T-helper 9 cell (primary cell): ENCODE results near the gene FAM53B.

Experiments used
- DNase-seq: peaks from one replicate; pipeline ENCODE4 v3.0.0-alpha.2; 2020

The FAM53B gene

DNA sequence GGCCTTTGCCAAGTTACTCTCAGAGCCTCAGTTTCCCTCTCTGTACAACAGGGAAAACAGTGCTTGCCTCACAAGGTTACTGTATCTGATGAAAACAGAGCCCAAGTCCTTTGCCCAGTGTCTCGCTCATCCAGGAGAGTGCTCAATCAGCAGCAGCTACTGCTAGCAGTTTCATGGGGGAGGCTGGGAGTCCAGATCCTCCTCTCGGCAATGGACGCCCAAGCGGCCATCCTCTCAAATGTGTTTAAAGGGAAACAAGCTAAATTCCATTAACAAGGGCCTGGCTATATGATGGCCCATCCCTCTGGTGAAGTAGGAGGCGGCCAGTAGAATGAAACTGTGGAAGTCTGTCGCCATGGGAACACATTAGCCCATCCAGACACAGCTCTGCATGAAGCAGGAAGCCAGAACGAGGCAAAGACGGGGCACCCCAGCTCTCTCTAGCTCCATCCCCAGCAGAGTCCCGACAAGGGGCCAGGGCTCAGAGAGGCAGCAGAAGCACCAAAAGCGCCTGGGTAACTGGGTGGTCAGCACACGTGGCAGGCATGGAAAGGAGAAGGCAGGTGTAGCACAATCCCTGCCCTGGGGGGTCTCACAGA lies 35.2 kb downstream of the FAM53B start:
- no peak for DNase-seq

DNA sequence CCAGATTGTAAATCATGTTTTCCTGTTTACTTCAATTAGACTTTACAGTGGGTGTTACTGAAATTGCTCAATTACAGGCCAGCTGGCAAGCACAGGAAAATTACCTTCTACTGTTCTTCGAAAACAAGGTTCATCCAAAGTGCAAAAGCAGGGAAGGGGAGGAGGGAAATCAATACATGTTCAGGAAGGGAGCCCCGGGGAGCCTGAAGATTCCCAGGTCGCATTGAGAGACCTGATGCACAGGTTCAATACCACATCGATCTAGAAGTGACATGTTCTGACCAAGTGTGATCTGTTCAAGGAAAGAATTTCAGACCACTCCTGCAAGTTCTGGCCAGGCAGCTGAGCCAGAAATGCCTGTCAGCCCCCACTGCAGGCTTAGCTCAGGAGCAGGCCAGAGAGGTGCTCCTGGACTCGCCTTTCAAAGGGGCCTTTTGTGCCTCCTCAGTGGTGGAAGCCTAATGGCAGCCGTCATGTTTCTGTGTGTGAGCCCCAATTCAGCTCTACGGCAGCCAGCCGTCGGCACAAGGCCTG lies 35.9 kb downstream of the FAM53B start:
- no peak for DNase-seq

DNA sequence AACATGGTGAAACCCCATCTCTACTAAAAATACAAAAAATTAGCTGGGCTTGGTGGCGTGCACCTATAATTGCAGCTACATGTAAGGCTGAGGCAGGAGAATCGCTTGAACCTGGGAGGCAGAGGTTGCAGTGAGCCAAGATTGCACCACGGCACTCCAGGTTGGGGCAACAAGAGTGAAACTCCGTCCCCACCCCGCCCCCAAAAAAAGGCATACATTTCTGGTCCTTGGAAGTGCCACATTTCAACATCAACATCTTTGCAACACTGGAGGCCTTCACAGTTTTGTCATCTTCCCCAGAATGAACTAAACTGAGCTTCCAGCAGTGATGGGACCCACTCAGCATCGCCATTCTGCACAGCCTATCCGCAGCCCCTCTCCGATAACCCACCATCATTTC lies 36.6 kb downstream of the FAM53B start:
- no peak for DNase-seq

DNA sequence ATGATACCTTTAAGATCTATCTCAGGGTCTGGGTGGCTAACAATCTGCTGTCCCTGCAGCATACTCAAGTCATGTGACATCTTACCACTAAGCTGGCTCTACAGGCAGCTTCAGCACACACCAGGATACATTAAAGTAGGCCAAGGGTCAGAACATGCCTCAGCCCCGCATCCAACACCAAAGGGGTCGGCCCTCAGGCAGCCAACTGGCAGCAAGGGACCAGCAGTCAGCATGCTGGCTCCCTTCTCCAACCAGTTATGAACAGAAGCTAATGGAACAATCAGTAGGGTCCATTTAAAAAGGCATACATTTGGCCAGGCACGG lies 37.1 kb downstream of the FAM53B start:
- no peak for DNase-seq

DNA sequence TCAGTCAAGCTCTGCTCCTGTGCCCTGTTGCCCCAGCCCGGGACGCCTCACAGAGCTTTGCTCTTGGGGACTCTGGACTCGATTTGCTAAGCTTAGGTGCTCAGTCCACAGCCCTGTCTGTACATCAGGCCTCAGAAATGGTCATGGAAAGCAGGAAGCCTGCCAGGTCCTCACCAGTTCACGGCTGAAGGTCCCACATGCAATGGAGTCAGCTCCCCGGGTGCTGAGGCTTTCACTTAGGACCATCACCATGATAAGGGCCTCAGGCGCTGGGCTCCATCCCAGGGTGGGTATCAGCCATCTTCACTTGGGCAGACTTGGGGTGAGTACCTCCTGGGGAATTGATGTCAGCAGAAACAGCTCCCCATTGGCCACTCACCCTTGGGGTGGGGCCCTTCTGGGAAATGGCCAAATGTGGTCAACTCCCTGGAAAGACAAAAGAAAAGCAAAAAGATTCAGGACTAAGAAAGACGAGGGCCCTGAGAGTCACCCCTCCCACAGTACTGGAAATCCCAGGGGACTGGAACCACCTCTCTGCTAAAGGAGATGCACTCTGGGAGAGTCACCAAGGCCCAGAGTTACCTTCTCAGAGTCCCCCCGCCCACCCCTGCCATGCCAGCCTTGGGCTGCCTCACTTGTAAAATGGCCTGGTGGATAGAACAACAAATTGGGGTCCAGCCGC lies 37.6 kb downstream of the FAM53B start:
- DNase-seq: no peak

DNA sequence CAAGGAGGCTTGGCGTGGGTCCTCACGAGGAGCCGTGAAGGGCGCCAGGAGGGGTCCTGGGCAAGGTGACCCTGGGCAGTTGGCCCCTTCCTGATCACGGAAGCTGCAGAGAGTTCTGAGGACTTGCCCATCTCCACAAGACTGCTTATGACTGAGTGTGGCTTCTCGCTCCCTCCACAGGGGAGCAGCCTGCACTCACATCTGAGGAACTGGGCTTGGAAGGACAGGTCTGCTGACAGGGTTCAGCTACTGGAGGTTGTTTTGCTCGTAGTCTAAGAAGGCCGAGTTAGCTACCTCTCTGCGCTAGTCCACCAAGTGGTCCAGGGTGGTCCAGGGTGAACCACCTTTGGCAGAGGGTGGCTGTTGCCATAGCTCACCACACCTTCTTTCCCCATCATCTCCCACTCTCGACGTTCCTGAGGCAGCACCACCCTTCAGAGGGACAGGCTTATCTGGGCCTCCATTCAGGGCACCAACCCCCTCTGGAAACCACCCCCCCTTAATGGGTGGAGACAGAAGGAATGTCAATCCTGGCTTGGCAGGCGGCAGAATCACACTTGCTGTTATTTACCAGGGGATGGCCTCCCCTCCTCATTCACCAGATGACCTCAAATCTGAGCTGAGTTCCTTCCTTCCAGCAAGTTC lies 38.2 kb downstream of the FAM53B start:
- no peak for DNase-seq

DNA sequence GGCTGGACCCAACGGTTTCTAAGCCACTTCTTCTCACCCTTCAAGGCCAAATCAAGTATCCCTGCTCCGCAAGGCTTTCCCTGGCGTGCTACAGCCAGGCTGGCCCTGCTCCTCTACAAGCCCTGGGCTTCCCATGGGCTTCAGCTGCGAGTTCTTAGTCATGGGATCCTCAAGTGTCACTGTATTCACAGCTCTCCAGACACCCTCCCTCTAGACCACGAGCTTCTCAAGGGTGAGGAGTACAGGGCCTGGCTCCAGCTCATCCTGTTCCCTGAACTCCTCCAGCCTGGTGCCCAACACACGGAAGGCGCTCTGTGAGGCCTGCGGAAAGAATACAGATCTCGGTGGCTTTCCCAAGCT lies 38.8 kb downstream of the FAM53B start:
- no peak for DNase-seq

DNA sequence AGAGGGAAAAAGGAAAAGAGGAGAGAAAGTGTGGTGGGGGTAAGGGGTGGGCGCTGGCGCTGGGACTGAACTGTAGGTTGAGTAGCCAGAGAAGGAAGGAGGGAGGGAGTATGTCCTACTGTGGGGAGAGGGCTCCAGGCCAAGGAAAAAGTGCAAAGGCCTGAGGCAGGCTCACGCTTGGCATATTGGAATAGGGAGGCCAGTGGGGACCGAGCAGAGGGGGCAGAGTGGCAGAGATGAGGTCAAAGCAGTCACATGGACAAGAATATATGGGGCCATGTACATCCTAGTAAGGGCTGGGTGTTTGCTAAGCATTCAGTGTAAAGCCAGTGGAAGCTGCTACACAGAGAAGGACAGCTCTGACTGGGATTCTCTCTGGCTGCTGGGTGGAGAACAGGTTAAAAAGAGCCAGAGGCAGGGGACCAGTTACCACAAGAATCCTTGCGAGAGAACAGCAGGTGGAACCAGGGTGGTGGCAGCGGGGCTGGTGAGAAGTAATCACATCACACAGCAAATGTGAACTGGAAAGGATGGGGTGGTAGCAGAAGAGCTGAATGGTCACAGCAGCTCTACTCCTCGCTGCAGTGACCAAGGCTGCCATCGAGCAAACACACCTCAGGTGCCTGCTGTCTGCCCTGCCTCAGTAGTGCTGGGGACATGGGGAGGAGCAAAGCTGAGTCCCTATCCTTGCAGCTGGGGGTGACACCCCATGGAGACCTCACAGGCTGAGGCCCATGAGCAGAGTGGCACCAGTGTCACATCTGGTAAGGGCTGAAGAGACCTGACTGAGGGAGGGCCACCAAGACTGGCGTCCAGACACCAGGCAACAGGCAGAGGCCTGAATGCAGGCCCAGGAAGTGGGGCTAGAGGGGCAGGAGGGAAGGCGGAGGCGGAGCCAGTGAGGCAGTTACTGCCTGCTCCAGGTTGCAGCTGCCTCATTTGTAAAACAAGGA lies 39.5 kb downstream of the FAM53B start:
- no peak for DNase-seq

DNA sequence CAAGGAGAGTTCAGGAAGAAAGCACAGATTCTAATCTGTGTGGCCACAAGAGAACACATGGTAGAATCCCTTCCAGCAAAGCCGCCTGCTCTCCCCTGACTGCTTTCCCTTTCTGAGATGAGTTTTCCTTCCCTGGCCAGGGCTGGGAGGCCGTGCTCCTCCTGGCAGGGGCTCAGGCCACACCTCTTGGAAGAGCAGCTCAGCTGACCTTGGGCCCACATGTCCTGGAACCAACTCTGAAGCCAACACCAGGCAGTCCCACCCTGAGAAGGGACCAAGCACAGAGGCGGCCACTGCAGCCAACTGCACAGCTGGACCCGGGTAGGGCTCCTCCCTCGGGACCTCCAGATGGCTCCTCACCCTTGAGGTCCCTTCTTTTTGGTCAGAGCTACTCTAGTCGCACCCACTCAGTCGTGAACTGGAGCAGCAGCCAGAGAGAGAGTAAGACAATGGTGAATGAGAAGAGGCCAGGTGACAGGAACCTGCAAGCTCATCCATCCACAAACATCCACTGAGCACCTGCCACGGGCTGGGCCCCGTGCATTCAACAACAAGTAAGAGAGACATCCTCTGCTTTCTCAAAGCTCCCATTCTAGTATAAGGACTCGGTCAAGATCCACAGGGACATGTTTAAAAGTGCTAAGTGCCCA lies 40.3 kb downstream of the FAM53B start:
- no peak for DNase-seq

DNA sequence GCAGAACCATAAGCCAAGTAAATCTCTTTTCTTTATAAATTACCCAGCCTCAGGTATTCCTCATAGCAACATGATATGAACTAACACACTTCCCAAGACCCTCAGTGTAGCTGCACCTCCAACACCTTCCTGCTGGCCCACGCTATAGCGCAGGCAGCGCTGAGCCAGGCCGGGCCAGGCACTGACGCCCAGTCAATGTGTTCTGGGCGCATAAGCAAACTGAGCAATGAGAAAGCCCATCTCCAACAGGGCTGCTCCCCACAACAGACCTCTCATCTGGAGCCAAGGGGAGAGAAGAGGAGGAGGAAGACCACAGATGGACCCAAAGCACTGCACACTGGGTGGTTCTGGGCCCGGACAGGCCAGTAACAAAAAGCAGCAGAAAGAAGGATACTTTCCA lies 40.8 kb downstream of the FAM53B start:
- DNase-seq: no peak

DNA sequence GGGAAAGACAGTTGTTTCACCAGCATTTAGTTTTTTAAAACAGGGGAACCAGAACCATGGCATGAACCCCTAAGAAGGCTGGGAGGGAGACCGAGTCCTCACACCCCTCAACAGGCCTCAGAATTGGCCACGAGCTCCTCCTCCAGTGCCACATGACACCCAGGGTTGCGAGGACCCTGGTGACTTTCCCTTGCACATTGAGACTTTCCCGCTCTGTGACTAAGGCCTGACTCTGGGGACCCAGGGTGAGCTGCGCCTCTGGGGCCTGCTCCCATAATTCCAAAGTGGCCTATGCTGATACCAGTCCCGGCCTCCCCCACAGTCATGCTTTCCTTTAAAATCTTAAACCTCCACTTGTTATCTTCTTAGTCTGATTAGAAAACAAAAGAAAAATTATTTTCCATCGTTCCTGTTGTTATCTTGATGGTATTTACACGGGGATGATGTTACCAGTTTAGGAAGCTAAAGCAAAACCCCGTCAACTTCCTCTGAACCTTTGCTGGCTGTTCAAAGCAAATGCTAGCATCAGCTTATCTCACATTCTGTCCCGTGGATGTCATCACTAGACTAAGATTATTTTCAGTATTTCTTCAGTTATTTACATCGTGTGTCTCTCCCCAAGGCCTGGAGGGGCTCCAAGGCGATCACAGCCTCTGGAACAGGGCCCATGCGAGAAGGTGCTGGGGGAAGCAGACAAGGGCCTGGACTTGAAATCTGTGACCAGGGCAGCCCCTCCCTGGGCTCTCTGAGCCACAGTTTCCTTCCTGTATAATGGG lies 42.1 kb downstream of the FAM53B start:
- DNase-seq: no peak

DNA sequence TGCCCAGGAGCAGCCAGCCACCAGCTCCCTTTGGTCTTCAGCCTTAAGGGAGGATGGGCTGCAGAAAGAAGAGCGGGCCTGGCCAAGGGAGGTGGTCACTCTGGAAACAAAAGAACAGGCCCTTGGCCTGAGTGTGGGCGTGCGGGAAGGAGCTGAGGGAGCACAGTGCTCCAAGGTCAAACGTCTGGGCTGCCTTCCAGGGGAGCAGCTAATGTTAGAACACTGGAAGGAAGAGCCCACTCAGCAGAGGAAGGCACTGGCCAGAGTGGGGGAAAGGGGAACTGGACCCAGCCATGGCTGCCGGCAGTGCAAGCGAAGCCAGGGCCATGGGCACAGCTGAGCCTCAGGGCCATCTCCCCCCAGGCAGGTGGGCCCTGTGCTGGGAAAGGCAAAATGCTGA lies 42.7 kb downstream of the FAM53B start:
- no peak for DNase-seq

DNA sequence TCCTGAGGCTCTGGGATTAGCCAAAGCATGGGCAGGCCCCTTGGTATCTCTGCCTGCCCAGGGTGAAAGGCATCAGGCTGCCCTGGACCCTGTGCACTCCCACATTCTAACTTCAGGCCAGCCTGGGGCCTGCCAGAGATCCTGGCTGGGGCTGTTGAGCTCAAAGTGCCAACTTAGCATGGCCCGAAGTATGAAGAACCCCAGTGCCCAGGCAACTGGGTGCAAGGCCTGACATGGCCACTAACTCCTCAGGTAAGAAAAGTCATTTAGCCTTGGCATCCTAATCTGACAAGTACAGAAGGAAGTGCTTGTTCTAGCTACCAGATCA lies 43.2 kb downstream of the FAM53B start:
- DNase-seq: no peak

DNA sequence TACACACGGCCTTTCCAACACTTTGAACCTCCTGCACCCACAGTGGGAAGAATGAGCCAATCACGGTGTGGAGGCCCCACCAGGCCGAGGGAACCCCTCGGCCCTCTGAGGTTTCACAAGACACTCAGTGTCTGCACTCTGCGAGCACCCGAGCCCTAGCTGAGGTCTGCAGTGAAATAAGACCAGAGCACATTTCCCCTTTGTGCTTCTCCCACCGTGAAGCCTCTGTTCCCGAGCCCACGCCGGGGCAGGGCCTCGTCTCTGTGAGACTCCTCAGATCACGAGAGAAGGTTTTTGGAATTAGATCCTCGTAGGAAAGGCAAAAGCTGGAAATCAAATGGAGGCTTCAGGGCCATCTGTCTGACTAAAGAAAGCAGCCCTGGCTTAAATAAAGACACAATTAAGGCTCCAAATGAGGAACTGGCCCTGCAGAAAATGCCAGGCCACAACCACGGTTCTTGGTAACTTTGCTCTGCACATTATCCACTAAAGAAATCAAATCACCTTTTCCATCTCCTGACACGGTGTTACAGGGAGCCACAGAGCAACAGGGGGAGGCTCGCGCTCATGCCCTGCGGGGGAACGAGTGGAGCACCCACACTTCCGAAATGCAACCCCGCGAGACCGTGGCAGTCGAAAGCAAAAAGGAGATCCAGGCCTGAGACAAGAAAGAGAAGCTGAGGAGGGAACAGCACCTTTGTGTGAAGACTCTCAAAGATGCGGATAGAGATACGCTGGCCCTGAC lies 43.7 kb downstream of the FAM53B start:
- no peak for DNase-seq

DNA sequence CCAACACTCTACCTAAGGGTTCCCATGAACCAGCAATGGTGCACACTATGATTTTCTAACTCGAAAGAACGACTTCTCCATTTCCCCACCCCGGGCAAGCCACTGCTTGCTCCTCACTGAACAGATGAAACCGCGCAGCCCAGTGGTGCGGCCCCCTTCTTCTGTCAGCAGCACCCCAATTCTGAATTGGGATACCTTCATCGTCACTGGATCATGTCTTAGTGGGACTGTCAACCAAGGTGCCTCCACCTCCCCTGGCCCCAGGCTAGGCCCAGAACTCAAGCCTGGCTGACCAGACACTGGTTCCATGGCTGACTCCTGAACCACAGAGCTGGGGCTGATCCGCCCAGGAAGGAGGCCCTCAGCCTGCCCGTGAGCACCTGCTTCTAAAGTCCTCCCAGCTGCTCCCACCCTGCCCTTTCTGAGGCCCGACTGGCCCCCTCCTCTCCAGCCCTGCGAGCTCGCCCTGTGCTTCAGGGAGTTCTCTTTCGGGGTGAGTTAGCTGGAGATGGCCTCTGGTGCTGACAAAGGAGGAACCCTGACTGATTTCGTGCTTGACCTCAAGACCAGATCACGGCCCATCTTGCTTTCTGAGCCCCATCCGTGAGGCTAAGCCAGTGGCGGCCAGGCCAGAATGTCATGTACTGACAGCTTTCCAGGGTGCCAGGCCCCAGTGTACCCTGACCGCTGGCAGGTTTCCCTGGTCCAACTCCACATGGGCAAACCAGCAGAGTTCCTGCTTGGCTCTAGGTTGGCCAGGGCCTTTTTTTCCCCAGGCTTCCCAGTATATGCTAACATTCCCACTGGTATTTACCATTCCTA lies 44.5 kb downstream of the FAM53B start:
- DNase-seq: no peak

DNA sequence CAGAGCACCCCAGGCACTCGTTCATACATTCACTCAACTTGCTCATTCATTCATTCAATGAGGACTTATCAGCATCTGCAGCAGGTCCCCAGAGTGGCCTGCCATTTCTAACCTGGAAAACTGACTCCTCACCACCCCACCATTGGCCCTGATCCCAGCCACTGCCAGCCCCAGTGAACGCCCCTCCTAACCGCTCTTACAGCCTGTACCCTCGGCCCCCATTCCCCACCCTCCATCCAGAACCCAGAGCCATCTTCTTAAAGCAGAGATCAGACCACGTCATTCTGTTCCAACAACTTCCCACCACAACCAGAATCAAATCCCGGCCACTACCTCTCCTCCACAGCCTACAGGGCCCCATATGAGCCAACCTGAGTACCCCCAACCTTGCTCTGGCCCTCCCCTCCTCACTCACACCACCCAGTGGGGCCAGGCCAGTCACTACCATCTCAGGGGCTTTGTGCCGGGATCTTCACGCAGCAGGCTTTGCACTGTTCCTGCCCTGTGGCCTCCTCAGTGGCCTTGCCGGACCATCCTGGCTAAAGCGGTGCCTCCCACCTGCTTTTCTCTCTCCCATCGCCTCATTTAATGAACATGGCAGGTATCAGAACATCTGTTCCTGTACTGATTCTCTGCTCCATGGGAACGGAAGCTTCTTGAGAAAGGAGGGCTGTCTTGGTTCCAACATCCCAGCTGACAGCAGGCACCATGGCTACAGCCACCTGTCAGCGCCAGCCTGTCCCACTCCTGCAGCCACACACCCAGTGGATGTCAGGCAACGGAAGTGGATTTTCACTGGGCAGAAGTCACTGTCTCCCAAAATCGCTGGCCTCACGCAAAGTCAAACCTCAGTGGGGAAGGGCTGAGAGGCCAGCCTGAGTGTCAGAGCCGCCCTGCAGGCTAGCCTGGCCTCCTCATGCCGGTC lies 45.4 kb downstream of the FAM53B start:
- no peak for DNase-seq

DNA sequence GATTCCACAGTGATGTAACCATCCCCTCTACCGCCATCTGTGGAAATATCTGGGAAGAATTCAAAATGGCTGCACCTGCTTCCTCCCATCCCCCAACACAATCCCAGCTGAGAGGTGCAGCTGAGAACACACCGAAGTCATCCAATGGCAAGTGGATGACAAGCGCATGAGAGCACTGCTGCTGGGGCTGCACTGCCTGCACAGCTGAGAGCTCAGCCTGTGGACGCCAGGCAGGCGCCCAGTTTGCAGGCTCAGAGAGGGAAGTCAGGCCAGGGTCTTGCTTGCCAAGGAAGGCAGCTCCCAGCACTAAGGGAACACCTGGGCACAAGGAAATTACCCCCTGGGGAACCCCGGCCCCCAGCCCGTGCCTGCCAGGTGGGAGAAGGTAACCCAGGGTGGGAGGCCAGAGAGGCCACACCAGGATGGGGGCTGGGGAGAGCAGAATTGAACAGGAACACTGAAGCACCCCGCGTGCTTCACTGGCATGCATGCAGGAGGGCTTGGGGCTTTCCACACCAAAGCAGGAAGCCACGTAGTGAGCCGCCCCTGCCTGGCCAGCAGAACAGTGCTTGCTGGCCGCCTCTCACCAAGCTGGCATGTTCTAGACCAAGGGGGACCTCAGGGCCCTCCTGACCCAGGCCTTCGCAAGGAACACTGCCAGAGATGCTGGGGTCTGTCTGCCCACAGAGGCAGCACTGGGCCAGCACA lies 46.2 kb downstream of the FAM53B start:
- no peak for DNase-seq

DNA sequence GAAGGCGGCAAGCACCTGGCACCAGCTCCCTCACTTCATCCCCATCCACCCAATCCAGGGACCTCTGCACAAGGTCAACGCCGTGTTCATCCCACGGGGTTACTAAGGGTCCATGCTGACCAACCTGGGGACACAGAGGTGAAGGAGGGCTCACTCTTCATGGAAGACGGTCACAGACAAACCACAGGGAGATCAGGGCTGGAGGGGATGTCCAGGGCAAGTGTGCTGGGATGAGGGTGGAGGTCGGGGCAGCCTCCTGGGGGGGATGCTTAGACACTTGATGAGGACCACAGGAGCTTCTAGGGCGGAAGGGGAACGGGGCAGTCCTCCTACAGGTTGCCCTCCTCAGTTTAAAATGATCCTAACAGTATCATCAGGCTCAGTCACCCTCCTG lies 46.7 kb downstream of the FAM53B start:
- no peak for DNase-seq
